GM12891 (cell line): ENCODE data around the gene ENAH.

Experiments used
- DNase-seq: peaks from one replicate; pipeline ENCODE4 v3.0.0; 2011; ENCODE audit warnings: low spot score; ENCODE audit not compliant: insufficient read length
- FAIRE-seq: peaks from 2 replicates; lab custom pipeline; 2011; peaks lifted over from hg19 to GRCh38; lab: Jason Lieb, UNC
- PAX5 ChIP-seq: IDR thresholded peaks from 2 replicates; pipeline ENCODE4 v1.6.1; 2011; ENCODE audit warnings: low read length, moderate library complexity, mild to moderate bottlenecking; ENCODE audit not compliant: insufficient read depth, severe bottlenecking
- POLR2A ChIP-seq: IDR thresholded peaks from 2 replicates; pipeline ENCODE4 v1.6.1; 2011; ENCODE audit warnings: low read depth, low read length, control low read depth
- POLR2AphosphoS5 ChIP-seq: IDR thresholded peaks from 2 replicates; pipeline ENCODE4 v1.6.1; 2011; ENCODE audit warnings: low read depth, low read length, control low read depth
- POU2F2 ChIP-seq: IDR thresholded peaks from 2 replicates; pipeline ENCODE4 v1.6.1; 2011; ENCODE audit warnings: low read depth, mild to moderate bottlenecking, control low read depth, low read length, moderate library complexity
- SPI1 ChIP-seq: IDR thresholded peaks from 2 replicates; pipeline ENCODE4 v1.6.1; 2011; ENCODE audit warnings: low read depth, low read length, control low read depth
- TAF1 ChIP-seq: IDR thresholded peaks from 2 replicates; pipeline ENCODE4 v1.6.1; 2011; ENCODE audit warnings: low read depth, low read length, control low read depth

Gene ENAH

DNA sequence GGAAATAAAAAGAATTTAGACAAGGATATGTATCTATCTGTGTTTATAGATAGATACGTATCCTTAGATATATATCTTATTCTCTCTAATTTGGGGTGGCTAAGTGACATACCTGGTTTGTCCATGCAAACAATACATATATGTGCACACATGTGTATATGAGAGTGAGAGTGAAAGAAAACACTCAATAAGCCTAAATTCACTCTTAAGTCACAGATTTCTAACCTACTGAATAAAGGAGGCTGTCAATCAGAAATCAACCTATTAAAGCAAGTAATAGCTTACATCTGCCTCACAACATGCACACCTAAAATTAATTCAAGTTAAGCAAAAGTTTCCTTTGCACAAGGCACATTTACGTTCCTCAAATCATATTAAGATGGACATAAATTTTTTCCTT lies 118.2 kb downstream of the ENAH start:
- TF ChIP-seq TAF1 (no peak), POU2F2 (no peak), POLR2AphosphoS5 (no peak), POLR2A (no peak)
- FAIRE-seq (no peak), DNase-seq (no peak)

DNA sequence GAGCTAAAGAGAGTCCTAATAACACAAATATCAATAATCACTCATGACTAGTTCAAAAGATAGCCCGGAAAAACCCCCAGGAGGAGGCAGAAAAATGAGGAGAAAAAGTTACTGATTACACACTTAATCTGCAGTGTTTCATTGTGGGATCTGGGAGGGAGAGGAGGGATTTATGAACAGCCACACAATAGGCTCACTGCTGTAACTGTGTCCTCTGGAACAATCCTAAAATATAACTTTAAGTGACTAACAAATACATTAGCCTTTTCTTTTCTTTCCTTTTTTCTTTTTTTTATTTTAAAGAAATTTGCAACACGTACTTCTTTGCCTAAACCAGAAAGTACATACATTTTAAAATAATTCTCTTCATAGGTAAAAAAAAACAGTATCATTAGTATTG lies 118.8 kb downstream of the ENAH start:
- DNase-seq = no peak
- TF ChIP-seq PAX5 (no peak), TAF1 (no peak), POLR2AphosphoS5 (no peak), SPI1 (no peak), POLR2A (no peak), POU2F2 (no peak)
- no peak for FAIRE-seq

DNA sequence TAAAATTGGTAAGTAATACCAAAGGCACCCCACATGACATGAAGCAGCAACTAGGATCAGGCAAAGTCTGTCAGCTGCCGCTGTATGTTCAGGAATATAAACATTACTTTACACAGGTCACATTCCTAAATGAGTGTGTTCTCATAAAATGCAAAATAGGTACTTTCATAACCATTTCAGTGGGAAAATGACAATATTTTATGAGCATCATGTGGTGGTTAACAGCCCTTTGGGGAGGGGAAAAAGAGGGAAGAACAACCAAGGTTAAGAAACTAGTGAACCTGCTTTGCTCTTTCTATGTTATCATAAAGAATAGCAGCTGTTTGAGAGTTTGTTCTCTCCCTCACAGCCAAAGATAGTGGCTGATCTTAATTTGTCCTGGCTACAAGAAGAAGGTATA lies 119.7 kb downstream of the ENAH start:
- no peak for TF ChIP-seq POLR2A
- no peak for TF ChIP-seq POLR2AphosphoS5
- no peak for TF ChIP-seq POU2F2
- no peak for TF ChIP-seq TAF1
- TF ChIP-seq PAX5 = no peak
- DNase-seq (no peak), FAIRE-seq (no peak)

DNA sequence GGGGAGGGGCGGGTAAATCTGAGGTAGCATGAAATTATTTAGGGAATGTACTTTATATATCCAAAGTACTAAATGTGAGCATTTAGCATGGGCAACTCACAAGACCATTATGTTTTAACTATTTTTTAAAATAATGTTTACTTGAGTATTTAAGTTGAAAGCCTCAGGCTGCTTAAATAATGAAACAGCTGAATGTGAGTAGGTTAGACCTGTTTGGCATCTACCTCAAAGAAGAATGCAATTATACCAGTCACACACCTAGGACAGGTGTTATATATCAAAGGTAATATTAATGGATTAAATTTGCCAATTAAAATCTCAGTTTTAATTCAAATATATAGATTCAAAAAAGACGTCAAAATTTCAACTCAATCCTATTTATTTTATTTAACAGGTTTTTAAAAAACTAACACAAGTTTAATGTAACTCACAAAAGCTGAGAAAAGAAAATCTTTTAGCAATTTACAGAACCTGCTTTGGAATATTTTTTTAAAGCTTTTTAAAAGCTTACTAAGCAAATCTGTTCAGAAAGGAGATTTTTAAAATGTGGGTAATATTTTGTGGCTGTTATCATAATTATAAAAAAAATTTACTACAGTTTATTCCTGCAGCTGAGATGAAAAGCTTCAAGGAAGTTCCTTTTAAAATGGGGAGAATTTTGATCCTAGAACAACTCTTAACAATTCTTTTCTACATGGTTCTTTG lies 120.5 kb downstream of the ENAH start:
- DNase-seq (no peak), FAIRE-seq (no peak)
- TF ChIP-seq POLR2AphosphoS5 (no peak), POU2F2 (no peak), POLR2A (no peak), SPI1 (no peak), PAX5 (no peak), TAF1 (no peak)

DNA sequence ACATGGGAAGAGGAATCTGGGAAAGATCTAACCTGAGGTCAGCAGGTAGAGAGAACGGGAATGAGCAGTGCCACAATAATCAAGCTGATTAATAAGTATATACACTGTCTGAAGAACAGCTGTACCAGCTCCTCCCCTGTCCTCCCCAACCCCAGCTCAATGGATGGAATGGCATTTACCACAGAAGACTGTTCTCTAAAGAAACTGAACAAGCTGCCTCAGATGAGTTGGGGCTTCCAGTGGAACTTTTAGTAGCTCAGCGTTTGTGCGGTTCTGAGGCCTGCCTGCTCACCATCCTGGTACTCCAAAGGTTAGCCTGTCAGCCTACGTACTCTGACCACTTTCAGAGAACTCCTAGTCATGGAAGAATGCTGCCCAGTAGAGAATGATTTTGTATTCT lies 123.2 kb downstream of the ENAH start:
- DNase-seq (no peak), FAIRE-seq (no peak)
- TF ChIP-seq TAF1 (no peak), POLR2A (no peak), POU2F2 (no peak), POLR2AphosphoS5 (no peak), SPI1 (no peak), PAX5 (no peak)

DNA sequence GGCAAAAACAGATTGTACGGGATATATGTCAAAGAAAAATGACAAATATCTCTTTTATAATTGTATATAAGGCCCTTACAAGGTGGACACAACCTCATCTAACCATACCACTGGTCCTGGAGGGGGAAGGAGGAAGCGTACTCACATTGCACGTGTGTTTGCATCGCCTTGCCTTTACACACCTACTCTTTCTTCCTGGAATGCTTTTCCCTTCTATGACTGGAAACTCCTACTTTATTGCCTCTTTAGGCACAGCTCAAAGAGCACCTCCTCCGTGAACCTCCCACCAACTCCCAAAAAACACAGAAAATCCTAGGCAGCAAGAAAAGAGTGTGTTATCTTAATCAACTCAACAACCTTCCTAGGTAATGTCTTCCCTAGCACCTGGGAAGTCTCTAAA lies 125.3 kb downstream of the ENAH start:
- no peak for TF ChIP-seq POLR2AphosphoS5
- TF ChIP-seq POU2F2 = no peak
- TF ChIP-seq SPI1 = no peak
- no peak for TF ChIP-seq POLR2A
- TF ChIP-seq TAF1 = no peak
- TF ChIP-seq PAX5 = no peak
- DNase-seq (no peak), FAIRE-seq (no peak)

DNA sequence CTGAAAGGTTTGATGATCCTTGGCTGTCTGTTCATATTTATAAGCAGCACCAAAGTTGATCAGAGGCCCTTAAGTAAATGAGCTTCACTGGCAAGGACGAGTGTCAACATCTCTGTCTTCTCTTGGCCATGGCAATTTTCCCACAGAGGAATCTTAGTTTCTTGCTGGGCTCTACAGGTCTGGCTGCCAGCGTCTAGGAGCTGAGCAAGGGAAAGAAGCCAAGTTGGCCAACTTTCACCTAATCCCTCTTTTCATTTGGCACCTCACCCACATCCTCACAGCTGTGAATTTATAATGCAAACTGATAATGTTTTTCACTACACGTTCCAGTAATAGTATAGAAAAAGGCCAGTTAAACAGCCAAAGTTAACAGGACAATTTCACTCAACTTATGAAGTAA lies 126.0 kb downstream of the ENAH start:
- DNase-seq = no peak
- TF ChIP-seq POU2F2 (no peak), POLR2A (no peak), POLR2AphosphoS5 (no peak), SPI1 (no peak)
- no peak for FAIRE-seq

DNA sequence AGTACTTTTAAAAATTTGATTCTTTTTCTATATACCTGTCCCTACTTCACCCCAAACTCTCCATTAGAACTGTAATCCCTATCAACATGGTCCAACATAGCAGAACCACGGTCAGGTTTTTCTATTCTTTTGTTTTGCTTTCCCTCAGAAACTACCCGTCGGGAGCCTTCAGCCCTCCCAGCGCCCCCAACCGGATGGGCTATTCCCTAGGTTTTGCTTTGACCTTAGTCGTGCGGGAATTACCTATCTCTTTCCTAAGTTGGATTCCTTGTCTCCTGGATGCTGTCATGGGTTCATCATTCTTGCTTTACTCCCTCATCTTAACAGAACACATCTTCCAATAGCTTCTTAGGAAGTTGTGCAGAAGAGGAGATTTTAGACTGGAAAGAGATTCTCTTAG lies 127.5 kb downstream of the ENAH start:
- no peak for TF ChIP-seq SPI1
- TF ChIP-seq POU2F2 = no peak
- TF ChIP-seq PAX5 = no peak
- no peak for TF ChIP-seq TAF1
- no peak for TF ChIP-seq POLR2A
- no peak for TF ChIP-seq POLR2AphosphoS5
- FAIRE-seq (no peak), DNase-seq (no peak)

DNA sequence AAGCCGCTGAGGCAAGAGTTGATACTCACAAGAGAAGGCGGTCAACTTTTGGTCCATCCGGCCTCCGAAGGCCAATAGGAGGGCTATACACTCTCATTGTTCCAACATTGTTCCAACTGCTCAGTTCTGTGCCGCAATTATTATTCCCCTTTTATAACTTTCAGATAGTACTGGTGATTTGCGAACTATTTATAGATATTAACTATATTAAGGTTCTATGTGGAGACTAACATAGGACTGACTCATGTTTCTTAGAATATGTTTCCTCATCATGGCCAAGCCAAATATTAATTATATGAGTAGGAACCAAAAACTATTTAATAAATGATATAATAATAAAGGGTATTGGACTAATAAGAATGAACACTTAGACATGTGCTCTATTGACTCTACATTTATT lies 128.4 kb downstream of the ENAH start:
- no peak for TF ChIP-seq POLR2A
- no peak for FAIRE-seq

DNA sequence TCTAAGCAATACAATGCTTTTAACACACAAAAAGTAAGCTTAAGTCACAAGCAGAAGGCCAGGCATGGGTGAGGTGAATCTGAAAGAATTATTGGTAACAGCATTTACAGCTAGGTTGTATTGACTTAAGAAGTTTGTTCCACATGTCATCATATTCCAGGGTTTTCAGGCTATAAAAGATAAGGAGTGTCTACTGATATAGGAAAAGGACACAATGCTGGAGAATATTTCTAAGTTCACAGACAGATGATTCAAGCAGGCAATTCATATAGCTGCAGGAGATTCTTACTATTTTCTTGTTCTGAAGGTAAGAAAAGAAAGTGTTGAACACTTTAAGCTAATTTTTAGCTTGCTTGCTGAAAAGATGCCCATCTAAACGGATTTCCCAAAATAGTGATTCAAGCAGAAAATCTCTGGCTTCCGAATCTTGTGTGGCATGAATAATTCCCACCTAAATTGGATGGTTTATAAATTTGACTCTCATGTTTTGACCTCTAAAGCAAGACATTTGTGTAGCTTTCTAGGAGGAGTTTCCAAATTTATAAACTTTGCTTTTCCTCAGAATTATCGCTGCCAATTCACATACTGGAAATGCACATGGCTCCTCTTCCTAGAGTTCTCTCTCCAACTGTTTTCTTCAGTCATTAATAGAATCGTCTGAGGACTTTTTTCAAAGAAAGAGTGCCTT lies 129.5 kb downstream of the ENAH start:
- TF ChIP-seq POU2F2 (no peak), SPI1 (no peak), PAX5 (no peak)
- no peak for FAIRE-seq
- no peak for DNase-seq

More for the DNA sequence above, 128.4 kb downstream of the ENAH start:
- DNase-seq = no peak

DNA sequence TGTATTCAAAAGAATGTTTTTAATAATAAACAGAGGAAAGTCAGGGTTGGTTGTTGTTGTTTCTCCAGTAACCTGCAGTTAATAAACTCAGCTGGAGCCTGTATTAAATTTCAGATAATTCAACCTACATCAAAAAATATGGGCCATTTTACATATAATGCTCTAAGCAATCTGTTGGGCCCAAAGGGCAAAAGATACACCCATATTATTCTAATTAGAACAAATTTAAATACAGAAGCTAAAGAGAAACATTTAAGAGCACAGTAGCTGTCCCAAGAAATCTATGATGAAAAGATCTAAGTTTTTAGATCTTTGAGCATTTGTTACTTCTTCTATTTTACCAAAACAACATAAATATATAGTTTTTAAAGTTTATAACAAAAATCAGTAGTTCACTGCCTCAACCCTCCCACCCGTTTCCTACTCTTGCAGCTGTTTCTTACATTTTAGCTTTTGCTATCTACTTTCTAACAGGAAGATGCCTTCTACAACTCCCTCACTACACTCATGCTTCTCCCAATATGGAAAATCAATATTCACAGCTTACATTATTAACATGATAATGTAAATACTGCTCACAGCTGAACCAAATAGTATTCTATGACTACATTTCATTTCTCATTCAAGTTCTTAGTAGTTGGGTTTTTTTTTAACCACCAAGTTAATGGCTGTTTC lies 130.2 kb downstream of the ENAH start:
- no peak for FAIRE-seq
- TF ChIP-seq SPI1 (no peak), POLR2AphosphoS5 (no peak), POU2F2 (no peak), PAX5 (no peak), POLR2A (no peak), TAF1 (no peak)
- DNase-seq = no peak
